ENCODE measurements around the gene LIMA1.
"Not testable (repeated sequence)": the region's sequence is repeated elsewhere in the genome, so short reads cannot be mapped to it uniquely, and the experiment has no call there.

Gene LIMA1

DNA sequence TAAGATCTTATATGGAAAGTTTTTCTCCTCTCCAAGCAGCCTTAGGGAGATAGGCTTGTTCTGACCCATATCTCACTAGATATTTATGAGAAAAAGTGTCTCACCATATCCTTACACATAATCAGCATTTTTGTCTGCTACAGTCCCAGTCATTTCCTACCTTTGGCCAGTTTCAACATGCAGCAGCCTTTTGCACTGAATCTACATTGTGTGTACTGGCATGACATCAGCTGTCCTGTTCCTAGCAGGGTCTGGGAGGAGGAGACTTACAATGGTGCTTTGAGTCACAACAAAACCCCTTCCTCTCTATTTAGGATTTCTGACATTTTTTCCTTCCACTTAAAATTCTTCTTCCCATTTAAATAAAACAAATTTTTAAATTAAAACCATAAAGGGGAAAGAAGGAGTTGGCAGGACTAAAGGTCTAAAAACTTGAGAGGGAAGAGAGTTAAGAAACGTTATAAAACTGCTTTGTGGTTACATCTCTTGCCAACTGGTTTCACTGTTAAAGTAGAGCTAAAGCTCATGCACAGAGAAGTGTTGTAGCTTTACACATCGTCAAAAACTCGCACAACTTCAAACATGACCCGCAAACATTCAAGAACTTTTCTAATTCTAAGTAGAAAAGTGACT is 62.8 kb downstream of the LIMA1 start:
- H3K27ac ChIP-seq (ENCODE audit: low read depth, low read length) = peak overlapping the region; percentile 78

DNA sequence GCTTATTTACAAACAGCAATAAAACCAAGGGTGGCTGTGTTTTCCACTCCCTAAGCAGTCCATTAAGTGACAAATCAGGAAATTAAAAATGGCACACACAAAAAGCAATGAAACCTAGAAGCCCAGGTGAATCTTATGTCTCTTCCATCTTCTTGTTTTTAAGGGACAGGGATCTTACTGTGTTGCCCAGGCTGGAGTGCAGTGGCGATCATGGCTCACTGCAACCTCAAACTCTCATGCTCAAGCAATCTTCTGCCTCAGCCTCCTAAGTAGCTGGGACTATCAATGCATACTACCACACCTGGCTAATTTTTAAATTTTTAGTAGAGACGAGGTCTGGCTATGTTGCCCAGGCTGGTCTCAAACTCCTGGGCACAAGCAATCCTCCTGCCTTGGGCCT is 63.8 kb downstream of the LIMA1 start:
- Histone ChIP-seq H2AFZ (ENCODE audit: low read depth, low read length, severe bottlenecking) (no peak overlapping the region), H3K4me3 (ENCODE audit: insufficient read depth, low read length, poor library complexity, severe bottlenecking) (no peak overlapping the region), H3K9ac (ENCODE audit: low read length) (no peak overlapping the region), H3K4me2 (ENCODE audit: low read depth, low read length, poor library complexity, severe bottlenecking) (peak overlapping the region; percentile 74), H3K79me2 (ENCODE audit: insufficient read depth, low read length) (peaks cover 35% of the 10 kb centered on the region), H3F3A (ENCODE audit: insufficient read depth) (peaks cover 15% of the 10 kb centered on the region), H3K36me3 (ENCODE audit: low read length) (no peaks in the 10 kb centered on the region), H3K9me2 (replicated peaks; ENCODE audit: insufficient read depth, low read length) (no peaks in the 10 kb centered on the region), H4K20me1 (ENCODE audit: low read depth, low read length) (no peaks in the 10 kb centered on the region), H3K27me3 (ENCODE audit: low read length) (no peaks in the 10 kb centered on the region), H3K9me3 (ENCODE audit: insufficient read depth, low read length) (no peaks in the 10 kb centered on the region), H3K27ac (ENCODE audit: low read depth, low read length) (no peak overlapping the region)
- no peak for TF ChIP-seq CTCF (IDR thresholded peaks at IDR 0.05; ENCODE audit: insufficient read depth, low read length, poor library complexity, severe bottlenecking)
- no peak for TF ChIP-seq EZH2phosphoT487 (conservative IDR thresholded peaks at IDR 0.05; ENCODE audit: low read length)

More for the DNA sequence above, 62.8 kb downstream of the LIMA1 start:
- peak overlapping the region; percentile 74 for H3K4me2 ChIP-seq (ENCODE audit: low read depth, low read length, poor library complexity, severe bottlenecking)
- no peak overlapping the region for H2AFZ ChIP-seq (ENCODE audit: low read depth, low read length, severe bottlenecking)
- H3K9ac ChIP-seq (ENCODE audit: low read length) = peak overlapping the region; percentile 76
- H3K36me3 ChIP-seq (ENCODE audit: low read length) = no peaks in the 10 kb centered on the region
- no peaks in the 10 kb centered on the region for H3K27me3 ChIP-seq (ENCODE audit: low read length)
- H3K9me2 ChIP-seq (replicated peaks; ENCODE audit: insufficient read depth, low read length) = no peaks in the 10 kb centered on the region
- H3K4me3 ChIP-seq (ENCODE audit: insufficient read depth, low read length, poor library complexity, severe bottlenecking) = peak overlapping the region; percentile 64
- H4K20me1 ChIP-seq (ENCODE audit: low read depth, low read length) = no peaks in the 10 kb centered on the region
- H3K9me3 ChIP-seq (ENCODE audit: insufficient read depth, low read length) = no peaks in the 10 kb centered on the region
- H3K79me2 ChIP-seq (ENCODE audit: insufficient read depth, low read length) = peaks cover 35% of the 10 kb centered on the region
- peaks cover 15% of the 10 kb centered on the region for H3F3A ChIP-seq (ENCODE audit: insufficient read depth)
- TF ChIP-seq CTCF (IDR thresholded peaks at IDR 0.05; ENCODE audit: insufficient read depth, low read length, poor library complexity, severe bottlenecking) (no peak), EZH2phosphoT487 (conservative IDR thresholded peaks at IDR 0.05; ENCODE audit: low read length) (no peak)

DNA sequence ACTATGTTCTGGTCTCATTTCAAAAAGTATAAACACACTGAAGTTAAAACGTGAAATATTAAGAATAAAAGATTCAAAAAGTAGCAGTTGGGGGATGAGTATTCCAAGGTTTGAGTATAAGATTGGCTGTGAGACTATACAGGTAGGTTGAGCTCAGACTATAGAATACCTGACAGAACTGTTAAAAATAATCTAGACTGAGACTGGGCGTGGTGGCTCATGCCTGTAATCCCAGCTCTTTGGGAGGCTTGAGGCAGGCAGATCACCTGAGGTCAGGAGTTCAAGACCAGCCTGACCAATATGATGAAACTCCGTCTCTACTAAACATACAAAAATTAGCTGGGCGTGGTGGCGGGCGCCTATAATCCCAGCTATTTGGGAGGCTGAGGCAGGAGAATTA is 64.3 kb downstream of the LIMA1 start:
- not testable (repeated sequence) for H3F3A ChIP-seq (ENCODE audit: insufficient read depth)

DNA sequence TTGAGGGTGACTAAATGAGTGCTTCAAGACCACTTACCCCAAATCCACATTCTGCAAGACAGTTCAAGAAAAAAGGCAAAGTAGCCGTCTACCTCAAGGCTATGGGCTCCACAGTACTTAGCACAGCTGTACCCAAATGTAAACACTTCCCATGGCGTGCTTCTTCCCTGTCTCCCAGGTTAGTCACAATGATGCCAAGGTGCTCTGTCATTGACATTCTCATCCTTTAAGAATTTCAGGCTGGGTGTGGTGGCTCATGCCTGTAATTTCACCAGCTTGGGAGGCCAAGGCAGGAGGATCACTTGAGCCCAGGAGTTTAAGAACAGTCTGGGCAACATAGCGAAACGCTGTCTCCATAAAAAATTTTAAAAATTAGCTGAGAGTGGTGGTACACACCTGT is 64.9 kb downstream of the LIMA1 start:
- H3K9ac ChIP-seq (ENCODE audit: low read length) = no peak overlapping the region
- peaks cover 9% of the 10 kb centered on the region; the same call in 1 of the 2 replicates for H3F3A ChIP-seq (ENCODE audit: insufficient read depth)
- no peak overlapping the region for H2AFZ ChIP-seq (ENCODE audit: low read depth, low read length, severe bottlenecking)
- no peaks in the 10 kb centered on the region for H3K9me3 ChIP-seq (ENCODE audit: insufficient read depth, low read length)
- H3K27ac ChIP-seq (ENCODE audit: low read depth, low read length) = no peak overlapping the region
- H3K4me2 ChIP-seq (ENCODE audit: low read depth, low read length, poor library complexity, severe bottlenecking) = no peak overlapping the region
- no peaks in the 10 kb centered on the region for H3K36me3 ChIP-seq (ENCODE audit: low read length)
- TF ChIP-seq CTCF (IDR thresholded peaks at IDR 0.05; ENCODE audit: insufficient read depth, low read length, poor library complexity, severe bottlenecking) = no peak
- no peak for TF ChIP-seq EZH2phosphoT487 (conservative IDR thresholded peaks at IDR 0.05; ENCODE audit: low read length)
- no peaks in the 10 kb centered on the region for H3K9me2 ChIP-seq (replicated peaks; ENCODE audit: insufficient read depth, low read length)
- H3K79me2 ChIP-seq (ENCODE audit: insufficient read depth, low read length) = peaks cover 35% of the 10 kb centered on the region
- H3K4me3 ChIP-seq (ENCODE audit: insufficient read depth, low read length, poor library complexity, severe bottlenecking) = no peak overlapping the region
- no peaks in the 10 kb centered on the region for H3K27me3 ChIP-seq (ENCODE audit: low read length)
- H4K20me1 ChIP-seq (ENCODE audit: low read depth, low read length) = no peaks in the 10 kb centered on the region

More for the DNA sequence above, 64.3 kb downstream of the LIMA1 start:
- H4K20me1 ChIP-seq (ENCODE audit: low read depth, low read length); H3K27ac ChIP-seq (ENCODE audit: low read depth, low read length); H3K4me2 ChIP-seq (ENCODE audit: low read depth, low read length, poor library complexity, severe bottlenecking); H2AFZ ChIP-seq (ENCODE audit: low read depth, low read length, severe bottlenecking); H3K27me3 ChIP-seq (ENCODE audit: low read length); H3K4me3 ChIP-seq (ENCODE audit: insufficient read depth, low read length, poor library complexity, severe bottlenecking); H3K36me3 ChIP-seq (ENCODE audit: low read length); H3K9me2 ChIP-seq (replicated peaks; ENCODE audit: insufficient read depth, low read length); H3K9me3 ChIP-seq (ENCODE audit: insufficient read depth, low read length); H3K9ac ChIP-seq (ENCODE audit: low read length): not testable (repeated sequence)
- H3K79me2 ChIP-seq (ENCODE audit: insufficient read depth, low read length) = peaks cover 35% of the 10 kb centered on the region
